Stimulated activated naive B cell treated with anti-CD40 and anti-IgM and Interleukin-4, amounts not matched to agents 10 μg/mL and 1 μg/mL and 100 μg/mL, for 72 hours (primary cell): Measurements from ENCODE around the gene ELMOD1.
A peak's percentile ranks its signal among the peaks of the same experiment; 100 is the strongest.

Experiments used
- ATAC-seq, 2 donors: fragments of 150-1000 bp; cut with Tn5 transposase; replicated peaks; 2 replicates each; pipeline ENCODE4 v1.10.0; 2021; ENCODE audit warnings: moderate library complexity in 1 of 2
- DNase-seq: peaks from one replicate; pipeline ENCODE4 v3.0.0; 2021
- H3K27ac Mint-ChIP-seq: one replicate; pipeline ENCODE4 v1.8.0; 2022; ENCODE audit warnings: mild to moderate bottlenecking, mixed read lengths
- H3K27me3 Mint-ChIP-seq, 2 donors: one replicate each; pipeline ENCODE4 v1.8.0; 2022; ENCODE audit warnings: mixed read lengths in 2 of 2
- H3K36me3 Mint-ChIP-seq, 2 donors: one replicate each; pipeline ENCODE4 v1.8.0; 2022; ENCODE audit warnings: mixed read lengths in 2 of 2, mild to moderate bottlenecking in 1 of 2
- H3K4me1 Mint-ChIP-seq, 2 donors: one replicate each; pipeline ENCODE4 v1.8.0; 2022; ENCODE audit warnings: mixed read lengths in 2 of 2, mild to moderate bottlenecking in 1 of 2
- H3K4me3 Mint-ChIP-seq, 2 donors: one replicate each; pipeline ENCODE4 v1.8.0; 2022; ENCODE audit warnings: mild to moderate bottlenecking in 2 of 2, mixed read lengths in 2 of 2, moderate library complexity in 1 of 2
- H3K9me3 Mint-ChIP-seq, 2 donors: one replicate each; pipeline ENCODE4 v1.8.0; 2022; ENCODE audit warnings: mixed read lengths in 2 of 2, mild to moderate bottlenecking in 1 of 2

The ELMOD1 gene

DNA sequence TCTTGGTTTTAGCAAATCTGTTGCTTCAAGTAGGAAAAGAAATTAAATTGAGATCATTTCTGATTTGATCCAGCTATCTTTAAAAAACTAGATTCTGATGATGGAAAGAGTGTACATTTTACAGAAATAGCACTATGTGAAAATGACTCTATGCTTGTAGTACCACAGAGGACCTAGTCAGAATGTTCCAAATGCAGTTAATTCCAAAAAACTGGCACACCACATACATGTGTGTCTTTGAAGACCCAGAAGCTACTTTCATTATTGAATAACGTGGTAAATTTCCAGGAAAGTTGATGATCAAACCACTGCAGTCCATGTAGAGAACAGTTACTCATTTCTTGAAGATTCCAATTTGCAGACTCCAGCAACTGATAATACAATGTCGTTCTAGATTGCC is 3.8 kb downstream of the ELMOD1 start:
- Mint-ChIP-seq H3K27me3 (peaks cover 51 to 52% of the 10 kb centered on the region in 2 donors), H3K27ac (no peak overlapping the region)

GRCh38 chr11:107598225-107599139 is 7.5 kb downstream of the ELMOD1 start:
- H3K9me3 Mint-ChIP-seq, result no peaks in the 10 kb centered on the region
- peak; percentile 78 to 80 for ATAC-seq
- no peak overlapping the region for H3K4me3 Mint-ChIP-seq
- no peaks in the 10 kb centered on the region for H3K36me3 Mint-ChIP-seq
- H3K27ac Mint-ChIP-seq, result no peak overlapping the region
- H3K4me1 Mint-ChIP-seq, result peaks cover 0 to 7% of the 10 kb centered on the region in 2 donors
- no peak for DNase-seq
- peaks cover 38 to 42% of the 10 kb centered on the region in 2 donors for H3K27me3 Mint-ChIP-seq

More for the DNA sequence above, 3.8 kb downstream of the ELMOD1 start:
- Mint-ChIP-seq H3K36me3 (no peaks in the 10 kb centered on the region), H3K4me1 (peaks cover 14 to 35% of the 10 kb centered on the region in 2 donors), H3K9me3 (no peaks in the 10 kb centered on the region), H3K4me3 (no peak overlapping the region)
- DNase-seq, result no peak
- ATAC-seq, result no peak

DNA sequence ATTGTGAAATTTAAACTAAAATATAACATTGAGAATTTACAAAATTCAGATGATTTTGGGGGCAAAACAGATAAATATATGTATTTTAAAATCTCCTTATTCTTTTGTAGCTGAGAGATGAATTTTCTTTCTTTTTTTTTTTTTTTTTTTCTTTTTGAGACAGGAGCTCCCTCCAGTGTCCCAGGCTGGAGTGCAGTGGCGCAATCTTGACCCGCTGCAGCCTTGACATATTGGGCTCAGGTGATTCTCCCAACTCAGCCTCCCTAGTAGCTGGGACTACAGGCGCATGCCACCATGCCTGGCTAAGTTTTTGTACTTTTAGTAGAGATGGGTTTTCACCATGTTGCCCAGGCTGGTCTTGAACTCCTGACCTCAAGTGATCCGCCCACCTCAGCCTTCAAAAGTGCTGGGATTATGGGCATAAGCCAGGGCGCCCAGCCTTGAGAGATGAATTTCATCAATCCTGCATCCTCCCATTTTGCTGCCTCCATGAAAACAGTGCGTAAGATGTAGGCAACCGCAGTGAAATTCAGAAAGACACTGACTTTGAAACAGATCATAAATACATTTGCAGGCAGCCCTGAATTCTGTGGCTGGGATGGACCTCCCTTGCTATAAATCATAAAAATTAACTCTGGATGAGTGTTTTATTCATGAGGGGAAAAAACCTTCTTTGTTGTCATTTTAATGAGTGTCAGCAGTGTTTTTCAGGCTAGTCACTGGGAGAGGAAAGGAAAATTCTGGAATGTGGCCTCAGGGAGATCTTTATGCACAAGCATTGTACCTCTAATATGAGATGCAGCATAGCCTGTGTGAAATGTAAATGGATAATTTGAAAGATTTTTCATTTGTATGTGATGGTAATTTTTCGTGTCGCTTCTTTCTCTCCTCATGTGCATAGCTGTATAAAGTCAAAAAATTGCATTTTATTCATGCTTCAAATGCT is 14.4 kb downstream of the ELMOD1 start:
- H3K9me3 Mint-ChIP-seq, result no peaks in the 10 kb centered on the region
- H3K4me1 Mint-ChIP-seq, result no peaks in the 10 kb centered on the region
- H3K4me3 Mint-ChIP-seq, result no peak overlapping the region
- H3K27me3 Mint-ChIP-seq, result peaks cover 31 to 50% of the 10 kb centered on the region in 2 donors
- DNase-seq (no peak), ATAC-seq (no peak)
- no peak overlapping the region for H3K27ac Mint-ChIP-seq
- H3K36me3 Mint-ChIP-seq, result no peaks in the 10 kb centered on the region

DNA sequence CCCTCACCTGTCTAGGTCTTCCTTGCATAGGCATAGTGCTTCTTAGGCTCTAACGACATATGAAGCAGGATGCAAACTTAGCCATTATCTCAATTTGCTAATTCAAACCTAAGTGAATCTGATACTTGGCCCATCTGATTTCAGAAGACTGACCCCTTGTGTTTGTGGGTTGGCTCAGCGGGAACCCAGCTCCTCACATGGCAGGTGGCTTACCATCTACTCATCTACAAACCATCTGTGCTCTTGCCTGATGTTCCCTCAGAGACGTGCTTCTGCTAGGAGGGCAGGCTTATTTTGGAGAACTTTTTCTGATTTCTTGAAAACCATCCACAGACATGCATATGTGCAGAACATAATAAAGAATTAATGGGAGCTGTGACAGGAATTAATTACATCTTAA is 15.2 kb downstream of the ELMOD1 start:
- Mint-ChIP-seq H3K9me3 (no peaks in the 10 kb centered on the region), H3K36me3 (no peaks in the 10 kb centered on the region), H3K4me3 (no peak overlapping the region), H3K27me3 (peaks cover 34 to 50% of the 10 kb centered on the region in 2 donors), H3K27ac (no peak overlapping the region), H3K4me1 (no peaks in the 10 kb centered on the region)
- DNase-seq (no peak), ATAC-seq (no peak)

DNA sequence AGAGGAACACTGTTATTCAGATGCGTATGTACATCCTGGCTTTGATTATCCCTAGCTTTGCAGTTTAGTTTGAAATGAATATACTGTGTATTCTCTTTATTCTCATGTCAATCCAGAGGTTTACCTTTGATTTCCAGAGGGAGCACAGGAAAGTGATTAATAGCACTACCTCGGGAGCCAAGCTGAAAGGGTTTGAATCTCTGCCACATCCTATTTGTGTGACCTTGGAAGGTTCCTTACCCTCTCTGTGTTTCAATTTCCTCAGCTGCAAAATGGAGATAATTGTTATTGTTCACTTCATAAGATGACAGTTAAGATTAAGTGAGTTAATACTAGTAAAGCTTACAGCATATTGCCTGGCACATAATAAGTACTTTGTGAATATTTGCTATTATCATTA is 17.9 kb downstream of the ELMOD1 start:
- H3K9me3 Mint-ChIP-seq, result no peaks in the 10 kb centered on the region
- no peak overlapping the region for H3K27ac Mint-ChIP-seq
- no peak overlapping the region for H3K4me3 Mint-ChIP-seq
- ATAC-seq, result no peak
- no peaks in the 10 kb centered on the region for H3K36me3 Mint-ChIP-seq
- H3K27me3 Mint-ChIP-seq, result peaks cover 19 to 29% of the 10 kb centered on the region in 2 donors
- DNase-seq, result no peak
- H3K4me1 Mint-ChIP-seq, result no peaks in the 10 kb centered on the region

- H3K27ac Mint-ChIP-seq, result no peak overlapping the region
- H3K27me3 Mint-ChIP-seq, result peaks cover 19 to 22% of the 10 kb centered on the region in 2 donors
- H3K4me1 Mint-ChIP-seq, result no peaks in the 10 kb centered on the region
- H3K9me3 Mint-ChIP-seq, result no peaks in the 10 kb centered on the region
- DNase-seq (no peak), ATAC-seq (no peak)
- H3K36me3 Mint-ChIP-seq, result no peaks in the 10 kb centered on the region
- no peak overlapping the region for H3K4me3 Mint-ChIP-seq
Observed at GRCh38 chr11:107609400-107610218, 18.7 kb downstream of the ELMOD1 start.

GRCh38 chr11:107612445-107612844 is 21.5 kb downstream of the ELMOD1 start:
- ATAC-seq, result no peak
- Mint-ChIP-seq H3K27ac (no peak overlapping the region), H3K4me1 (no peaks in the 10 kb centered on the region), H3K36me3 (no peaks in the 10 kb centered on the region), H3K27me3 (peaks cover 13 to 21% of the 10 kb centered on the region in 2 donors), H3K4me3 (no peak overlapping the region), H3K9me3 (no peaks in the 10 kb centered on the region)
- DNase-seq, result no peak

GRCh38 chr11:107619926-107620325 is 29.0 kb downstream of the ELMOD1 start:
- Mint-ChIP-seq H3K27ac (no peak overlapping the region), H3K36me3 (no peaks in the 10 kb centered on the region), H3K9me3 (no peaks in the 10 kb centered on the region), H3K4me1 (no peaks in the 10 kb centered on the region), H3K27me3 (peaks cover 20 to 34% of the 10 kb centered on the region in 2 donors), H3K4me3 (no peak overlapping the region)
- DNase-seq, result no peak
- no peak for ATAC-seq

DNA sequence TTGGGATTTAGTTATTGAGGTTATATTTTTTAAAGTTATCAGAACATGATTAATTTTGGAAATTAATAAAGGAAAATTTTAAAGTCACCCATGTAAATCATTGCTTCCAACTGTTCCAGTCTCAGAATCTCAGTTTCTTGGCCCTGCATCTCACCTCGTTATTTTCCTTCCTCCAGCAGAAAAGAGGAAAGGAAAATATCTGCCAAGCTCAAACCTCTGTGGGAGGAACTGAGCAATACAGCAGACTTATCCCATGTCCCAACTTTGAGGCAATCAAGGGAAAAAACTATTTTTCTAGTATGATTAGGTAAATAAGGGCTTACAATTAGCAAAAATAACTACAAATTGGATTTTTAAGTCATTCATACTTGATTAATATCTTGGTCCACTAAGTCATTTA is 30.1 kb downstream of the ELMOD1 start:
- Mint-ChIP-seq H3K4me3 (no peak overlapping the region), H3K27me3 (peaks cover 24 to 40% of the 10 kb centered on the region in 2 donors), H3K4me1 (no peaks in the 10 kb centered on the region), H3K27ac (no peak overlapping the region), H3K36me3 (no peaks in the 10 kb centered on the region), H3K9me3 (no peaks in the 10 kb centered on the region)
- DNase-seq, result no peak
- no peak for ATAC-seq

DNA sequence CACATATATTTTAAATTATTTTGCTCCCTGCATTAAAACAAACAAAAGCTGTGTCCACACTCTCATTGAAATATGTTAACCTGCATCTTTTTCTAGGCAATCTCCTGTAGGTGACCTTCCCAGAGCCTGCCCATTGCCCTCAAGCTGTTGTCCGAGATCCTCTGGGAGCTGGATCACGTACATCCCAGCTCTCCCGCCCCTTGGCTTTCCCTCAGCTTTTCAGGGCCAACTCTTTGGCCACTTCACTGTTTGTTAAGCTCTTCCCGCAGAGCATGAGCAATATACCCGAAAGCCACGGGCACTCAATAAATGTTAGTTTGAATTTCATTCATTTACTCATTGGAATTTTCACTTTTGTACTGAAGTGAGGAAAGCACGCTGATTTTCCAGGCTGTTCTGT is 32.2 kb downstream of the ELMOD1 start:
- H3K27ac Mint-ChIP-seq, result no peak overlapping the region
- H3K4me3 Mint-ChIP-seq, result no peak overlapping the region
- no peaks in the 10 kb centered on the region for H3K9me3 Mint-ChIP-seq
- H3K4me1 Mint-ChIP-seq, result no peaks in the 10 kb centered on the region
- peaks cover 34 to 50% of the 10 kb centered on the region in 2 donors for H3K27me3 Mint-ChIP-seq
- no peaks in the 10 kb centered on the region for H3K36me3 Mint-ChIP-seq
- no peak for ATAC-seq
- DNase-seq, result no peak

DNA sequence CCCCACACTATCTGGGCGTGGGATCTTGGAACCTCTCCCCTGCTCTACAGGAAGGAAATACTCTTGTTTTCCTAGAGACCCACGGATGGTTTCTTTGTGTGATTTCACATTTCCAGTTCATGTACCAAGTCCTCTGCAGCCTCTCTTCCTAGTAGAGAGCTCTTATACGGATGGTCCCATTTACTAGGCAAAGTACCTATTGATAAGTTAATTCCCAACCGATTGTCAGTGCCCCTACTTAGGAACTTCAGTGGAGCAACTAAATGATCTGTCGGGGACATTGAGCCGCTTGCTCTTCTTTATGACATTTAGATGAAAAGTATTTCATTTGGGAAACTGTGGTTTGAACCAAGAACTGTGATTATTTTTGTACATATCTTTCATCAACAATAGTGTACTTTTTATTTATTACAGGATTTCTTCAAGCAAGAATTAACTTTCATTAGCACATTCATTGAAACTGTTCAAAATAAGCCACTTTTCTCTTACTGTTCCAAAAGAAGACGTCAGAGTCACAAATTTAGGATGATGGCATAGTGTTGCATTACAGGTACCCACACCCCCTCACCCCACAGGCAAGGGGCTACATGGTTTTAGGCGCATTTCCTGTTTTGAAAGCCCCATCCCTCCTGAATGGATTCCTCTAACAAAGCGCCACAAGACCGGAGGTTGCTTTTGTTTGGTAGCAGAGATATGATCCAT is 34.2 kb downstream of the ELMOD1 start:
- Mint-ChIP-seq H3K4me1 (no peaks in the 10 kb centered on the region), H3K27ac (no peak overlapping the region), H3K9me3 (no peaks in the 10 kb centered on the region), H3K4me3 (no peak overlapping the region), H3K36me3 (no peaks in the 10 kb centered on the region), H3K27me3 (peaks cover 40 to 58% of the 10 kb centered on the region in 2 donors)
- ATAC-seq (no peak), DNase-seq (no peak)

- Mint-ChIP-seq H3K27ac (no peak overlapping the region), H3K4me3 (no peak overlapping the region), H3K27me3 (peaks cover 36 to 57% of the 10 kb centered on the region in 2 donors), H3K9me3 (no peaks in the 10 kb centered on the region), H3K36me3 (no peaks in the 10 kb centered on the region), H3K4me1 (no peaks in the 10 kb centered on the region)
- no peak for DNase-seq
- ATAC-seq, result no peak
Observed at GRCh38 chr11:107625685-107625989, 34.7 kb downstream of the ELMOD1 start.

DNA sequence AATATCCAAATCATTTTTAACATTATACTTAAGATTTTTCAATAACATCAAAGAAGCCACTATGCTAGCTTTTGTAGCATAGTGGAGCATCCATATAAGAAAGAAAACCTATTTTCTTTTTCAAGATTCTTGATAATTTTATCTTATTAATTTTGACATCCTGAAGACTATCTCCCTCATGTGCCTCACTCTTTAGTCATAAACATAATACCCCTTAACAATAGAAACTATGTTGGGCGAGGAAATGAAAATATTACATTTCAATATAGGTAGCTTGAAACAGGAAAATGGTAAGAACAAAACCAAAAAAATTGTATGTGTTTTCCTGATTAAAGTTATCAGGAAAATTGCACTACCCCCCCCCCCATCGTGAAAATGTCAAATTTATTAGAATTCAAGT is 40.1 kb downstream of the ELMOD1 start:
- H3K4me3 Mint-ChIP-seq, result no peak overlapping the region
- no peaks in the 10 kb centered on the region for H3K36me3 Mint-ChIP-seq
- DNase-seq, result no peak
- no peaks in the 10 kb centered on the region for H3K4me1 Mint-ChIP-seq
- no peak overlapping the region for H3K27ac Mint-ChIP-seq
- ATAC-seq, result no peak
- no peaks in the 10 kb centered on the region for H3K9me3 Mint-ChIP-seq
- H3K27me3 Mint-ChIP-seq, result peaks cover 31 to 41% of the 10 kb centered on the region in 2 donors
